IMR-90 (cell line): Measurements from ENCODE around the gene WASHC4. TPM values are rescaled to one million over a fixed set of nuclear protein-coding genes. Genes with fewer than 3 reads are reported as not detected.

Experiments used
- ATAC-seq: fragments of 200-7000 bp; cut with Tn5 transposase; 2 replicates; pipeline ENCODE4 v1.9.1; 2020; ENCODE audit warnings: low read depth, mild to moderate bottlenecking, moderate library complexity
- BruUV-seq: library from RNA; stranded (reverse); fragments of 400-500 nt; replicated peaks from 2 replicates; lab custom pipeline; 2021; lab: Mats Ljungman, UMichigan
- CTCF ChIA-PET: fragments of 300-600 bp; formaldehyde crosslinking; extraction: SDS; loops from one replicate; lab custom pipeline; 2021; ENCODE audit warnings: antibody characterized with exemption; lab: Yijun Ruan, JAX
- POLR2A ChIA-PET: fragments of 300-600 bp; sonication (Branson Sonifier 250); formaldehyde crosslinking; loops from one replicate; lab custom pipeline; 2022; ENCODE audit warnings: antibody characterized with exemption; ENCODE audit not compliant: unreplicated experiment; lab: Charles Lee
- DNase-seq: peaks from one replicate; pipeline ENCODE4 v3.0.0; 2013
- H2AFZ ChIP-seq: replicated peaks from 2 replicates; pipeline ENCODE3; 2013; ENCODE audit warnings: low read length, mild to moderate bottlenecking; ENCODE audit not compliant: poor library complexity
- H2AK5ac ChIP-seq: 2 replicates; pipeline ENCODE4 v1.6.1; 2013; ENCODE audit warnings: low read depth, low read length, inconsistent platforms
- H2AK9ac ChIP-seq: replicated peaks from 2 replicates; pipeline ENCODE3; 2013; ENCODE audit warnings: mild to moderate bottlenecking, low read depth, low read length, moderate library complexity; ENCODE audit not compliant: poor library complexity
- H2BK120ac ChIP-seq: 2 replicates; pipeline ENCODE4 v1.6.1; 2013; ENCODE audit warnings: low read depth, low read length, inconsistent platforms
- H2BK15ac ChIP-seq: 3 replicates; pipeline ENCODE4 v1.6.1; 2013; ENCODE audit warnings: low read depth, low read length, inconsistent platforms
- H2BK20ac ChIP-seq: 2 replicates; pipeline ENCODE4 v1.6.1; 2013; ENCODE audit warnings: low read depth, mild to moderate bottlenecking, inconsistent platforms, low read length, moderate library complexity
- H2BK5ac ChIP-seq: 2 replicates; pipeline ENCODE4 v1.6.1; 2013; ENCODE audit warnings: mild to moderate bottlenecking, low read depth, low read length, inconsistent platforms; ENCODE audit not compliant: poor library complexity, severe bottlenecking
- H3K14ac ChIP-seq: replicated peaks from 2 replicates; pipeline ENCODE4 v1.6.1; 2013; ENCODE audit warnings: low read depth, low read length, inconsistent platforms
- H3K18ac ChIP-seq: 2 replicates; pipeline ENCODE4 v1.6.1; 2013; ENCODE audit warnings: low read depth, low read length, control low read depth
- H3K23ac ChIP-seq: 2 replicates; pipeline ENCODE4 v1.6.1; 2013; ENCODE audit warnings: low read depth, low read length, inconsistent platforms
- H3K27ac ChIP-seq: 2 replicates; pipeline ENCODE4 v1.5.1; 2013; ENCODE audit warnings: mild to moderate bottlenecking, control low read depth, low read length; ENCODE audit not compliant: insufficient read depth
- H3K27me3 ChIP-seq: 2 replicates; pipeline ENCODE4 v1.6.1; 2013; ENCODE audit warnings: low read length; ENCODE audit not compliant: control insufficient read depth, insufficient read depth
- H3K36me3 ChIP-seq: 2 replicates; pipeline ENCODE4 v1.6.1; 2013; ENCODE audit warnings: low read length, mixed read lengths; ENCODE audit not compliant: control insufficient read depth, insufficient read depth
- H3K4ac ChIP-seq: 2 replicates; pipeline ENCODE4 v1.6.1; 2013; ENCODE audit warnings: low read depth, low read length, inconsistent platforms
- H3K4me1 ChIP-seq: 2 replicates; pipeline ENCODE4 v1.6.1; 2013; ENCODE audit warnings: low read length, mixed read lengths; ENCODE audit not compliant: control insufficient read depth, insufficient read depth
- H3K4me2 ChIP-seq: 2 replicates; pipeline ENCODE4 v1.6.1; 2013; ENCODE audit warnings: low read depth, mild to moderate bottlenecking, control low read depth, low read length, moderate library complexity
- H3K4me3 ChIP-seq: 2 replicates; pipeline ENCODE4 v1.5.1; 2013; ENCODE audit warnings: low read depth, mild to moderate bottlenecking, control low read depth, low read length, moderate library complexity; ENCODE audit not compliant: insufficient read depth
- H3K56ac ChIP-seq: 2 replicates; pipeline ENCODE4 v1.6.1; 2013; ENCODE audit warnings: low read length, inconsistent platforms; ENCODE audit not compliant: insufficient read depth; ENCODE audit errors: extremely low read depth
- H3K79me1 ChIP-seq, 2 experiments: 2 replicates each; pipeline ENCODE4 v1.6.1; 2013; ENCODE audit warnings: low read length in 2 of 2, inconsistent platforms in 1 of 2, low read depth in 1 of 2
- H3K9ac ChIP-seq: 2 replicates; pipeline ENCODE4 v1.6.1; 2013; ENCODE audit warnings: low read depth, low read length, control low read depth
- H3K9me1 ChIP-seq: 2 replicates; pipeline ENCODE4 v1.6.1; 2013; ENCODE audit warnings: low read length, inconsistent platforms; ENCODE audit not compliant: insufficient read depth
- H3K9me3 ChIP-seq: 2 replicates; pipeline ENCODE4 v1.6.1; 2013; ENCODE audit warnings: low read length; ENCODE audit not compliant: control insufficient read depth, insufficient read depth
- H4K20me1 ChIP-seq: 2 replicates; pipeline ENCODE4 v1.6.1; 2013; ENCODE audit warnings: low read length, inconsistent platforms; ENCODE audit not compliant: insufficient read depth
- H4K5ac ChIP-seq: 2 replicates; pipeline ENCODE4 v1.6.1; 2013; ENCODE audit warnings: mild to moderate bottlenecking, low read depth, low read length, control low read depth
- H4K8ac ChIP-seq, 2 experiments: 2 replicates each; pipeline ENCODE4 v1.6.1; 2013; ENCODE audit warnings: low read depth in 2 of 2, low read length in 2 of 2, control low read depth in 1 of 2, inconsistent platforms in 1 of 2
- H4K91ac ChIP-seq: 2 replicates; pipeline ENCODE4 v1.6.1; 2013; ENCODE audit warnings: low read depth, low read length, inconsistent platforms; ENCODE audit not compliant: insufficient read depth
- BHLHE40 ChIP-seq: fragments of 150-350 bp; IDR thresholded peaks from 2 replicates; pipeline ENCODE4 v1.6.1; 2016; ENCODE audit warnings: mild to moderate bottlenecking, low read depth, low read length
- CEBPB ChIP-seq: IDR thresholded peaks from 2 replicates; pipeline ENCODE4 v1.6.1; 2012; ENCODE audit warnings: low read depth, low read length, improper control_type of control experiment
- CHD1 ChIP-seq: IDR thresholded peaks from 2 replicates; pipeline ENCODE4 v1.6.1; 2012; ENCODE audit warnings: low read depth, low read length, improper control_type of control experiment
- FOS ChIP-seq: fragments of 150-350 bp; IDR thresholded peaks from 2 replicates; pipeline ENCODE4 v1.6.1; 2016; ENCODE audit warnings: low read depth, low read length
- MAFK ChIP-seq: IDR thresholded peaks from 2 replicates; pipeline ENCODE4 v1.6.1; 2012; ENCODE audit warnings: low read depth, low read length, improper control_type of control experiment
- MAZ ChIP-seq: IDR thresholded peaks from 2 replicates; pipeline ENCODE4 v1.6.1; 2012; ENCODE audit warnings: low read depth, mild to moderate bottlenecking, low read length, improper control_type of control experiment, moderate library complexity, borderline replicate concordance
- MXI1 ChIP-seq: IDR thresholded peaks from 2 replicates; pipeline ENCODE4 v1.6.1; 2012; ENCODE audit warnings: low read depth, mild to moderate bottlenecking, low read length, moderate library complexity, borderline replicate concordance
- NFE2L2 ChIP-seq: fragments of 150-350 bp; IDR thresholded peaks from 2 replicates; pipeline ENCODE4 v1.6.1; 2016; ENCODE audit warnings: low read depth, mild to moderate bottlenecking, low read length
- POLR2A ChIP-seq: IDR thresholded peaks from 2 replicates; pipeline ENCODE4 v1.6.1; 2012; ENCODE audit warnings: mild to moderate bottlenecking, low read depth, low read length
- RAD21 ChIP-seq: IDR thresholded peaks from 2 replicates; pipeline ENCODE4 v1.6.1; 2012; ENCODE audit warnings: low read length, improper control_type of control experiment
- RFX5 ChIP-seq: IDR thresholded peaks from 2 replicates; pipeline ENCODE4 v1.8.0; 2012; ENCODE audit warnings: low read depth, mild to moderate bottlenecking, low read length, moderate library complexity
- SMC3 ChIP-seq: fragments of 150-350 bp; IDR thresholded peaks from 2 replicates; pipeline ENCODE4 v1.6.1; 2016; ENCODE audit warnings: low read depth, mild to moderate bottlenecking, antibody characterized with exemption, low read length, moderate library complexity
- WGBS, 2 experiments: methylation state at CpG; one replicate each; pipeline versions ENCODE4 v1.1.5 to v1.1.7; 2013; ENCODE audit warnings: missing lambda C conversion rate in 2 of 2; ENCODE audit not compliant: insufficient read length in 1 of 2; ENCODE audit errors: extremely low coverage in 2 of 2; 5-methylcytosine and 5-hydroxymethylcytosine counted together
- dilution Hi-C: fragments of 300-500 bp; cut with HindIII; formaldehyde crosslinking; loops from one replicate; pipeline ENCODE4 v1.14.3; 2018; ENCODE audit warnings: low sequenced_read_pairs; ENCODE audit not compliant: unreplicated experiment
- in situ Hi-C: fragments of 300-500 bp; cut with MboI; formaldehyde crosslinking; loops from 3 replicates; pipeline ENCODE4 v1.14.3; 2019; ENCODE audit warnings: low sequenced_read_pairs, inconsistent platforms, mixed read lengths
- intact Hi-C: fragments of 100-400 bp; cut with micrococcal nuclease; formaldehyde crosslinking; loops from 2 replicates; pipeline ENCODE4 v1.10.0; 2022
- polyA plus RNA-seq, 3 experiments: library from polyadenylated mRNA; depleted of rRNA; stranded (reverse); fragments of >200 nt; gene quantifications; 2 replicates each; pipeline ENCODE4 v1.2.3, GENCODE V29; 2012; ENCODE audit warnings: low replicate concordance in 1 of 3
- total RNA-seq: library from RNA; depleted of rRNA; stranded (reverse); fragments of >200 nt; gene quantifications from 2 replicates; pipeline ENCODE4 v1.2.3, GENCODE V29; 2012
- TF ChIP-seq, protein P1 (sequence below): conservative IDR thresholded peaks from 2 replicates; pipeline ENCODE4 v1.5.1; 2012; ENCODE audit warnings: mild to moderate bottlenecking, low read depth, low read length, improper control_type of control experiment
- TF ChIP-seq, protein P2 (sequence below): fragments of 150-350 bp; IDR thresholded peaks from 2 replicates; pipeline ENCODE4 v1.6.1; 2017; ENCODE audit warnings: mild to moderate bottlenecking, antibody characterized with exemption, low read length, low read depth

The WASHC4 gene
- total and polyA plus RNA-seq, 2 of the 4 experiments (the other 2 are of a cell fraction) = 16.4 to 47.0 TPM

- H3K36me3 ChIP-seq = peaks cover 29% of the 10 kb centered on the region
- DNase-seq = no peak
- H3K23ac ChIP-seq = no peak overlapping the region
- BruUV-seq = no TSS peak
- H3K14ac ChIP-seq = no peak overlapping the region
- no peaks in the 10 kb centered on the region for H3K27me3 ChIP-seq
- no peak overlapping the region for H4K5ac ChIP-seq
- CTCF ChIA-PET = interaction anchor here (0.7 to 1.5 kb wide), 3 partner anchors 17 to 49 kb away, joined by 3 read pairs; no protein-coding TSS in a partner anchor
- intact Hi-C loops (no loop called here), in situ Hi-C loops (loop anchor here (25.0 kb wide), 1 partner anchor 883 kb away; no protein-coding TSS in a partner anchor), dilution Hi-C loops (no loop called here)
- no peak overlapping the region for H3K27ac ChIP-seq
- H3K9me1 ChIP-seq = peaks cover 10% of the 10 kb centered on the region; the same call in 1 of the 2 replicates
- ATAC-seq = no peak
- no peak overlapping the region for H2AK5ac ChIP-seq
- TF ChIP-seq, protein P1, sequence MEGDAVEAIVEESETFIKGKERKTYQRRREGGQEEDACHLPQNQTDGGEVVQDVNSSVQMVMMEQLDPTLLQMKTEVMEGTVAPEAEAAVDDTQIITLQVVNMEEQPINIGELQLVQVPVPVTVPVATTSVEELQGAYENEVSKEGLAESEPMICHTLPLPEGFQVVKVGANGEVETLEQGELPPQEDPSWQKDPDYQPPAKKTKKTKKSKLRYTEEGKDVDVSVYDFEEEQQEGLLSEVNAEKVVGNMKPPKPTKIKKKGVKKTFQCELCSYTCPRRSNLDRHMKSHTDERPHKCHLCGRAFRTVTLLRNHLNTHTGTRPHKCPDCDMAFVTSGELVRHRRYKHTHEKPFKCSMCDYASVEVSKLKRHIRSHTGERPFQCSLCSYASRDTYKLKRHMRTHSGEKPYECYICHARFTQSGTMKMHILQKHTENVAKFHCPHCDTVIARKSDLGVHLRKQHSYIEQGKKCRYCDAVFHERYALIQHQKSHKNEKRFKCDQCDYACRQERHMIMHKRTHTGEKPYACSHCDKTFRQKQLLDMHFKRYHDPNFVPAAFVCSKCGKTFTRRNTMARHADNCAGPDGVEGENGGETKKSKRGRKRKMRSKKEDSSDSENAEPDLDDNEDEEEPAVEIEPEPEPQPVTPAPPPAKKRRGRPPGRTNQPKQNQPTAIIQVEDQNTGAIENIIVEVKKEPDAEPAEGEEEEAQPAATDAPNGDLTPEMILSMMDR = no peak
- no peak for TF ChIP-seq MAFK
- no peak for TF ChIP-seq CEBPB
- no peak for TF ChIP-seq FOS
- TF ChIP-seq, protein P2, sequence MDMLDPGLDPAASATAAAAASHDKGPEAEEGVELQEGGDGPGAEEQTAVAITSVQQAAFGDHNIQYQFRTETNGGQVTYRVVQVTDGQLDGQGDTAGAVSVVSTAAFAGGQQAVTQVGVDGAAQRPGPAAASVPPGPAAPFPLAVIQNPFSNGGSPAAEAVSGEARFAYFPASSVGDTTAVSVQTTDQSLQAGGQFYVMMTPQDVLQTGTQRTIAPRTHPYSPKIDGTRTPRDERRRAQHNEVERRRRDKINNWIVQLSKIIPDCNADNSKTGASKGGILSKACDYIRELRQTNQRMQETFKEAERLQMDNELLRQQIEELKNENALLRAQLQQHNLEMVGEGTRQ = no peak
- TF ChIP-seq NFE2L2 = no peak
- no peak for TF ChIP-seq POLR2A
- TF ChIP-seq SMC3 = no peak
- TF ChIP-seq RFX5 = no peak
- TF ChIP-seq BHLHE40 = no peak
- no peak for TF ChIP-seq MAZ
- TF ChIP-seq CHD1 = no peak
- TF ChIP-seq RAD21 = no peak
- TF ChIP-seq MXI1 = no peak
- H3K4ac ChIP-seq = no peak overlapping the region
- H3K4me2 ChIP-seq = no peak overlapping the region
- H3K9ac ChIP-seq = no peak overlapping the region
- no peak overlapping the region for H2BK20ac ChIP-seq
- H3K4me3 ChIP-seq = no peak overlapping the region
- WGBS, 2 experiments = 100% methylated on average over 1 of the region's 4 CpGs; no CpG with 5 or more reads in 1 of the 2 experiments
- H4K20me1 ChIP-seq = no peaks in the 10 kb centered on the region; the same call in 1 of the 2 replicates
- no peak overlapping the region for H3K18ac ChIP-seq
- H3K4me1 ChIP-seq = peaks cover 4% of the 10 kb centered on the region
- no peak overlapping the region for H2AFZ ChIP-seq
- no peak overlapping the region for H2BK15ac ChIP-seq
- no peak overlapping the region for H2BK5ac ChIP-seq
- no peak overlapping the region for H4K91ac ChIP-seq
- no peak overlapping the region for H4K8ac ChIP-seq
- H3K56ac ChIP-seq = no peak overlapping the region
- POLR2A ChIA-PET = no interaction called here
- H2AK9ac ChIP-seq = no peak overlapping the region
- no peaks in the 10 kb centered on the region for H3K9me3 ChIP-seq
- no peak overlapping the region for H2BK120ac ChIP-seq
- peaks cover 2 to 23% of the 10 kb centered on the region in 2 experiments for H3K79me1 ChIP-seq
Measured at GRCh38 chr12:105069936-105070702, 37.4 kb upstream of the WASHC4 start.
